GM18526 (cell line): ENCODE data around the gene ADAMTS18.

Source experiments
- POLR2A ChIP-seq: IDR thresholded peaks from 3 replicates; pipeline ENCODE4 v1.6.1; 2011; ENCODE audit not compliant: insufficient read length; ENCODE audit errors: extremely low read depth

Gene ADAMTS18

GRCh38 chr16:77330332-77331042 lies 104.3 kb downstream of the ADAMTS18 start:
- no peak for TF ChIP-seq POLR2A

GRCh38 chr16:77328768-77329167 lies 106.1 kb downstream of the ADAMTS18 start:
- TF ChIP-seq POLR2A, result no peak

GRCh38 chr16:77328274-77328673 lies 106.6 kb downstream of the ADAMTS18 start:
- no peak for TF ChIP-seq POLR2A

GRCh38 chr16:77327717-77328116 lies 107.1 kb downstream of the ADAMTS18 start:
- no peak for TF ChIP-seq POLR2A

GRCh38 chr16:77324729-77325128 lies 110.1 kb downstream of the ADAMTS18 start:
- no peak for TF ChIP-seq POLR2A

GRCh38 chr16:77323695-77324094 lies 111.1 kb downstream of the ADAMTS18 start:
- no peak for TF ChIP-seq POLR2A

- TF ChIP-seq POLR2A, result no peak
These were observed 112.1 kb downstream of the ADAMTS18 start for GRCh38 chr16:77322757-77323156.

- no peak for TF ChIP-seq POLR2A
These were observed 117.8 kb downstream of the ADAMTS18 start for GRCh38 chr16:77317059-77317458.

- TF ChIP-seq POLR2A, result no peak
These were observed 124.0 kb downstream of the ADAMTS18 start for GRCh38 chr16:77310877-77311276.

GRCh38 chr16:77308163-77308561 lies 126.7 kb downstream of the ADAMTS18 start:
- no peak for TF ChIP-seq POLR2A

GRCh38 chr16:77307426-77308162 lies 127.2 kb downstream of the ADAMTS18 start:
- no peak for TF ChIP-seq POLR2A

- no peak for TF ChIP-seq POLR2A
These were observed 128.8 kb downstream of the ADAMTS18 start for GRCh38 chr16:77306075-77306474.

- TF ChIP-seq POLR2A, result no peak
These were observed 130.0 kb downstream of the ADAMTS18 start for GRCh38 chr16:77304877-77305276.

- TF ChIP-seq POLR2A, result no peak
These were observed 130.7 kb downstream of the ADAMTS18 start for GRCh38 chr16:77304134-77304533.

GRCh38 chr16:77302674-77303073 lies 132.2 kb downstream of the ADAMTS18 start:
- no peak for TF ChIP-seq POLR2A

- TF ChIP-seq POLR2A, result no peak
These were observed 132.6 kb downstream of the ADAMTS18 start for GRCh38 chr16:77302249-77302648.

GRCh38 chr16:77300256-77300655 lies 134.6 kb downstream of the ADAMTS18 start:
- TF ChIP-seq POLR2A, result no peak

- no peak for TF ChIP-seq POLR2A
These were observed 135.4 kb downstream of the ADAMTS18 start for GRCh38 chr16:77299395-77299794.
